ENCODE measurements around the gene KCNF1.

KCNF1 gene

DNA sequence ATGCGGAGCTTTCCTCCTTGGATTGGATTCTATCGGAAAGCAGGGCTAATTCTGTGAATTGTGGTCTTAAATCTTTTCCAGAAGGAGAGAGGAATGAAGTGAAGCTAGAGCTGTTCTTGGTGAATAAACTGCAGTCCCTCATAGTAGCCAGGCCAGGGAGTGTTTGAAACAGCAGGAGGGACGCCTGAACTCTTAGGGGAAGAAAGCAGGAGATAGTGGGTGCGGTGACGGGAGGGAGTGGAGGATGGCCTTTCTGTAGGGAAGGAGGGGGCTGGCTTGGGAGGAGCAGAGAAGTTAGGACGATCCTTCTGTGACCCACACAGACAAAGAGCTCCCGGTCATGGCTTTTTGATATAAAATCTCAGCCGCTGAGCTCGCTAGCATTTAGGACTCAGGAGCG is 47.5 kb upstream of the KCNF1 start:
- no peak overlapping the region for H3K23ac ChIP-seq (ENCODE audit: low read length)
- H3K79me2 ChIP-seq (ENCODE audit: control insufficient read depth, insufficient read depth, low read length, poor library complexity): no peaks in the 10 kb centered on the region
- no CpG with 5 or more reads among the region's 10 CpGs for WGBS (ENCODE audit: extremely low coverage, insufficient coverage, insufficient read length)
- H2BK5ac ChIP-seq (ENCODE audit: low read depth, low read length, poor library complexity): no peak overlapping the region
- no peak overlapping the region for H2BK12ac ChIP-seq (ENCODE audit: low read length)
- no peaks in the 10 kb centered on the region for H3K4me1 ChIP-seq (ENCODE audit: control insufficient read depth in 1 of 2, insufficient read depth in 2 of 2, low read length in 2 of 2)
- H4K12ac ChIP-seq (ENCODE audit: low read depth, low read length): no peak overlapping the region
- H2AK5ac ChIP-seq (ENCODE audit: low read length): no peak overlapping the region
- no peak overlapping the region for H2BK120ac ChIP-seq (ENCODE audit: insufficient read depth, low read length, poor library complexity)
- no peak overlapping the region for H3K18ac ChIP-seq (ENCODE audit: low read length)
- H3K14ac ChIP-seq (ENCODE audit: low read length): no peak overlapping the region
- H3K36me3 ChIP-seq (ENCODE audit: control insufficient read depth in 1 of 2, insufficient read depth in 2 of 2, low read length in 2 of 2): no peaks in the 10 kb centered on the region
- no peak overlapping the region for H3K9ac ChIP-seq (ENCODE audit: low read length)
- H3K9me3 ChIP-seq (ENCODE audit: insufficient read depth, low read depth, low read length): no peaks in the 10 kb centered on the region
- no peak overlapping the region for H4K8ac ChIP-seq (ENCODE audit: low read depth, low read length)
- no peak overlapping the region for H2AFZ ChIP-seq (ENCODE audit: insufficient read depth, low read length, poor library complexity)
- H3K4me2 ChIP-seq (ENCODE audit: low read length): no peak overlapping the region
- H3K27me3 ChIP-seq (ENCODE audit: insufficient read depth, low read length): no peaks in the 10 kb centered on the region
- H3K4me3 ChIP-seq (ENCODE audit: low read depth, low read length): no peak overlapping the region
- no peak overlapping the region for H3K27ac ChIP-seq (ENCODE audit: low read depth, low read length)
- no peak for DNase-seq
- H3K79me1 ChIP-seq (ENCODE audit: low read length): no peaks in the 10 kb centered on the region
- no peak overlapping the region for H3K4ac ChIP-seq (ENCODE audit: low read depth, low read length)
- no peak overlapping the region for H4K91ac ChIP-seq (ENCODE audit: low read depth, low read length)

GRCh38 chr2:10864861-10865636 is 46.7 kb upstream of the KCNF1 start:
- DNase-seq: no peak
- Histone ChIP-seq H3K79me2 (ENCODE audit: control insufficient read depth, insufficient read depth, low read length, poor library complexity) (no peaks in the 10 kb centered on the region), H3K9me3 (ENCODE audit: insufficient read depth, low read depth, low read length) (no peaks in the 10 kb centered on the region), H3K36me3 (ENCODE audit: control insufficient read depth in 1 of 2, insufficient read depth in 2 of 2, low read length in 2 of 2) (no peaks in the 10 kb centered on the region), H3K4ac (ENCODE audit: low read depth, low read length) (no peak overlapping the region), H2AK5ac (ENCODE audit: low read length) (no peak overlapping the region), H3K14ac (ENCODE audit: low read length) (no peak overlapping the region), H3K18ac (ENCODE audit: low read length) (no peak overlapping the region), H2BK5ac (ENCODE audit: low read depth, low read length, poor library complexity) (no peak overlapping the region), H2AFZ (ENCODE audit: insufficient read depth, low read length, poor library complexity) (no peak overlapping the region), H4K91ac (ENCODE audit: low read depth, low read length) (no peak overlapping the region), H2BK12ac (ENCODE audit: low read length) (no peak overlapping the region), H3K4me1 (ENCODE audit: control insufficient read depth in 1 of 2, insufficient read depth in 2 of 2, low read length in 2 of 2) (no peaks in the 10 kb centered on the region), H3K27me3 (ENCODE audit: insufficient read depth, low read length) (no peaks in the 10 kb centered on the region), H2BK120ac (ENCODE audit: insufficient read depth, low read length, poor library complexity) (no peak overlapping the region), H3K79me1 (ENCODE audit: low read length) (no peaks in the 10 kb centered on the region), H3K4me2 (ENCODE audit: low read length) (no peak overlapping the region), H4K8ac (ENCODE audit: low read depth, low read length) (no peak overlapping the region), H3K27ac (ENCODE audit: low read depth, low read length) (no peak overlapping the region), H3K9ac (ENCODE audit: low read length) (no peak overlapping the region), H3K23ac (ENCODE audit: low read length) (no peak overlapping the region), H4K12ac (ENCODE audit: low read depth, low read length) (no peak overlapping the region), H3K4me3 (ENCODE audit: low read depth, low read length) (no peak overlapping the region)
- WGBS (ENCODE audit: extremely low coverage, insufficient coverage, insufficient read length): no CpG with 5 or more reads among the region's 14 CpGs

GRCh38 chr2:10865841-10866240 is 45.9 kb upstream of the KCNF1 start:
- no peak overlapping the region for H3K9ac ChIP-seq (ENCODE audit: low read length)
- no peak overlapping the region for H2BK5ac ChIP-seq (ENCODE audit: low read depth, low read length, poor library complexity)
- no peaks in the 10 kb centered on the region for H3K27me3 ChIP-seq (ENCODE audit: insufficient read depth, low read length)
- no peak overlapping the region for H3K4me3 ChIP-seq (ENCODE audit: low read depth, low read length)
- H3K14ac ChIP-seq (ENCODE audit: low read length): no peak overlapping the region
- H3K79me1 ChIP-seq (ENCODE audit: low read length): no peaks in the 10 kb centered on the region
- no peak overlapping the region for H2AFZ ChIP-seq (ENCODE audit: insufficient read depth, low read length, poor library complexity)
- no peak overlapping the region for H2AK5ac ChIP-seq (ENCODE audit: low read length)
- H2BK120ac ChIP-seq (ENCODE audit: insufficient read depth, low read length, poor library complexity): no peak overlapping the region
- no peak overlapping the region for H3K27ac ChIP-seq (ENCODE audit: low read depth, low read length)
- no peak for DNase-seq
- no peak overlapping the region for H3K4ac ChIP-seq (ENCODE audit: low read depth, low read length)
- no peak overlapping the region for H4K12ac ChIP-seq (ENCODE audit: low read depth, low read length)
- H4K91ac ChIP-seq (ENCODE audit: low read depth, low read length): no peak overlapping the region
- no CpG with 5 or more reads among the region's 10 CpGs for WGBS (ENCODE audit: extremely low coverage, insufficient coverage, insufficient read length)
- no peaks in the 10 kb centered on the region for H3K36me3 ChIP-seq (ENCODE audit: control insufficient read depth in 1 of 2, insufficient read depth in 2 of 2, low read length in 2 of 2)
- no peaks in the 10 kb centered on the region for H3K9me3 ChIP-seq (ENCODE audit: insufficient read depth, low read depth, low read length)
- no peak overlapping the region for H3K18ac ChIP-seq (ENCODE audit: low read length)
- H3K23ac ChIP-seq (ENCODE audit: low read length): no peak overlapping the region
- H4K8ac ChIP-seq (ENCODE audit: low read depth, low read length): no peak overlapping the region
- no peaks in the 10 kb centered on the region for H3K4me1 ChIP-seq (ENCODE audit: control insufficient read depth in 1 of 2, insufficient read depth in 2 of 2, low read length in 2 of 2)
- no peaks in the 10 kb centered on the region for H3K79me2 ChIP-seq (ENCODE audit: control insufficient read depth, insufficient read depth, low read length, poor library complexity)
- H2BK12ac ChIP-seq (ENCODE audit: low read length): no peak overlapping the region
- no peak overlapping the region for H3K4me2 ChIP-seq (ENCODE audit: low read length)

DNA sequence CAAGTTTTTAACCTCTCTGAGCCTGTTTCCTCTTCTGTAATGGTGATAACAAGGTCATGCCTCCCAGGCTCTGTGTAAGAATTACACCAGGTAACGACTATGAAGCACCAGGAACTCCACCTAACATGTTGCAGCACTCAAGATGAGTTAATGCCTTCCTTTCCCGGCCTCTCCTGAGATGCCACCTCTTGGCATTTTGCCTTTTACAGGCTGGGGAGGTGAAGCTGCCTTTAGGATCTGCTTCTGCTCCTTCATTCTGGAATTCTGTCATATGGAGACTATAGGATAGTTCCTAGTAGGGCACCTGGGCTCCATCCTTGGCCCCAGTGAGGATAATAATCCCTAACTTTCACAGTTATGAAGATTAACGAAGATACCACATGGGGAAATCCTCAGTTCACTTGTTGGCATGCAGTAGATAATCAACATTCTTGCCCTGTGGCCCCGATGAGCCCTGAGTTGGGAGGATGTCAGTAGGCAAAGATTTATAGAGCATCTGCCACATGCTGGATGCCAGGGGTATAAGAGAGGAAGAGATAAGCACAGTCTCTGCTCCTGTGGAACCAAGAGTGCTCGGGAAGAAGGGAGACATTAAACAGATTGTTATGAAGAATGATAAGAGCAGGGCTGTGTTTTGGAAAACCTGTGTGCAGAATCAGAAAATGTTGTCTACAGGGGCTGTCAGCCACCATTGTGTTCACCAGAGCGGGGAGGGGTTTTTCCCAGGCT is 43.9 kb upstream of the KCNF1 start:
- Histone ChIP-seq H3K4me3 (ENCODE audit: low read depth, low read length) (no peak overlapping the region), H3K27ac (ENCODE audit: low read depth, low read length) (no peak overlapping the region), H2AK5ac (ENCODE audit: low read length) (no peak overlapping the region), H2BK12ac (ENCODE audit: low read length) (no peak overlapping the region), H2BK120ac (ENCODE audit: insufficient read depth, low read length, poor library complexity) (no peak overlapping the region), H3K4ac (ENCODE audit: low read depth, low read length) (no peak overlapping the region), H3K23ac (ENCODE audit: low read length) (no peak overlapping the region), H3K18ac (ENCODE audit: low read length) (no peak overlapping the region), H2BK5ac (ENCODE audit: low read depth, low read length, poor library complexity) (no peak overlapping the region), H3K9ac (ENCODE audit: low read length) (no peak overlapping the region), H3K4me1 (ENCODE audit: control insufficient read depth in 1 of 2, insufficient read depth in 2 of 2, low read length in 2 of 2) (no peaks in the 10 kb centered on the region), H3K79me2 (ENCODE audit: control insufficient read depth, insufficient read depth, low read length, poor library complexity) (no peaks in the 10 kb centered on the region), H2AFZ (ENCODE audit: insufficient read depth, low read length, poor library complexity) (no peak overlapping the region), H3K27me3 (ENCODE audit: insufficient read depth, low read length) (no peaks in the 10 kb centered on the region), H3K14ac (ENCODE audit: low read length) (no peak overlapping the region), H3K4me2 (ENCODE audit: low read length) (no peak overlapping the region), H3K79me1 (ENCODE audit: low read length) (no peaks in the 10 kb centered on the region), H3K36me3 (ENCODE audit: control insufficient read depth in 1 of 2, insufficient read depth in 2 of 2, low read length in 2 of 2) (no peaks in the 10 kb centered on the region), H3K9me3 (ENCODE audit: insufficient read depth, low read depth, low read length) (no peaks in the 10 kb centered on the region), H4K12ac (ENCODE audit: low read depth, low read length) (no peak overlapping the region), H4K8ac (ENCODE audit: low read depth, low read length) (no peak overlapping the region), H4K91ac (ENCODE audit: low read depth, low read length) (no peak overlapping the region)
- no peak for DNase-seq
- no CpG with 5 or more reads among the region's 6 CpGs for WGBS (ENCODE audit: extremely low coverage, insufficient coverage, insufficient read length)

All from trophoblast cell (in vitro differentiated cells and primary cell).